Karpas-422 (cell line): Measurements from ENCODE around the gene C11orf91. TPM values are rescaled to one million over a fixed set of nuclear protein-coding genes. Genes with fewer than 3 reads are reported as not detected.
"Not testable (repeated sequence)": the region's sequence is repeated elsewhere in the genome, so short reads cannot be mapped to it uniquely, and the experiment has no call there.

ENCODE experiments used
- DNase-seq: peaks from one replicate; pipeline ENCODE4 v3.0.0-alpha.2; 2015
- H2AFZ ChIP-seq: fragments of 200-600 bp; sonication (generic); 2 replicates; pipeline ENCODE4 v1.6.1; 2014; ENCODE audit warnings: antibody characterized with exemption, low read length, mixed read lengths
- H3K27ac ChIP-seq: fragments of 200-600 bp; sonication (generic); 2 replicates; pipeline ENCODE4 v1.5.1; 2014; ENCODE audit warnings: mild to moderate bottlenecking, low read length, moderate library complexity
- H3K27me3 ChIP-seq: fragments of 200-600 bp; sonication (generic); 2 replicates; pipeline ENCODE4 v1.6.1; 2014; ENCODE audit warnings: low read length, mixed read lengths
- H3K36me3 ChIP-seq: fragments of 200-600 bp; sonication (generic); 2 replicates; pipeline ENCODE4 v1.6.1; 2014; ENCODE audit warnings: low read length, mixed read lengths; ENCODE audit not compliant: insufficient read depth
- H3K4me1 ChIP-seq: fragments of 200-600 bp; sonication (generic); 2 replicates; pipeline ENCODE4 v1.6.1; 2014; ENCODE audit warnings: mild to moderate bottlenecking, low read length, mixed read lengths
- H3K4me2 ChIP-seq: fragments of 200-600 bp; sonication (generic); 2 replicates; pipeline ENCODE4 v1.6.1; 2014; ENCODE audit warnings: low read length, low read depth, mild to moderate bottlenecking; ENCODE audit not compliant: poor library complexity, severe bottlenecking
- H3K4me3 ChIP-seq: fragments of 200-600 bp; sonication (generic); 2 replicates; pipeline ENCODE4 v1.5.1; 2014; ENCODE audit warnings: mild to moderate bottlenecking, antibody characterized with exemption, low read length, mixed read lengths
- H3K79me2 ChIP-seq: fragments of 200-600 bp; sonication (generic); 2 replicates; pipeline ENCODE4 v1.6.1; 2014; ENCODE audit warnings: mild to moderate bottlenecking, low read length, mixed read lengths
- H3K9ac ChIP-seq: fragments of 200-600 bp; sonication (generic); 2 replicates; pipeline ENCODE4 v1.6.0; 2014; ENCODE audit warnings: low read length
- H3K9me2 ChIP-seq: fragments of 200-600 bp; sonication (generic), shearing (Covaris generic); replicated peaks from 2 replicates; pipeline ENCODE4 v1.6.0; 2014; ENCODE audit warnings: mild to moderate bottlenecking, low read length, moderate library complexity; ENCODE audit not compliant: insufficient read depth
- H3K9me3 ChIP-seq: fragments of 300-700, 200-600 bp; sonication (generic); 2 replicates; pipeline ENCODE4 v1.6.1; 2014; ENCODE audit warnings: low read length, mixed read lengths
- H4K20me1 ChIP-seq: fragments of 200-600 bp; sonication (generic); 2 replicates; pipeline ENCODE4 v1.6.1; 2014; ENCODE audit warnings: mild to moderate bottlenecking, antibody characterized with exemption, low read length, low read depth; ENCODE audit not compliant: insufficient read depth
- total RNA-seq: library from RNA; depleted of rRNA; stranded (reverse); fragments of >200 nt; shearing (Covaris generic); gene quantifications from 2 replicates; pipeline ENCODE4 v1.2.3, GENCODE V29; 2014; ENCODE audit warnings: low replicate concordance

Gene C11orf91
- total RNA-seq, 1 experiment from 2014 or later, result not detected

DNA sequence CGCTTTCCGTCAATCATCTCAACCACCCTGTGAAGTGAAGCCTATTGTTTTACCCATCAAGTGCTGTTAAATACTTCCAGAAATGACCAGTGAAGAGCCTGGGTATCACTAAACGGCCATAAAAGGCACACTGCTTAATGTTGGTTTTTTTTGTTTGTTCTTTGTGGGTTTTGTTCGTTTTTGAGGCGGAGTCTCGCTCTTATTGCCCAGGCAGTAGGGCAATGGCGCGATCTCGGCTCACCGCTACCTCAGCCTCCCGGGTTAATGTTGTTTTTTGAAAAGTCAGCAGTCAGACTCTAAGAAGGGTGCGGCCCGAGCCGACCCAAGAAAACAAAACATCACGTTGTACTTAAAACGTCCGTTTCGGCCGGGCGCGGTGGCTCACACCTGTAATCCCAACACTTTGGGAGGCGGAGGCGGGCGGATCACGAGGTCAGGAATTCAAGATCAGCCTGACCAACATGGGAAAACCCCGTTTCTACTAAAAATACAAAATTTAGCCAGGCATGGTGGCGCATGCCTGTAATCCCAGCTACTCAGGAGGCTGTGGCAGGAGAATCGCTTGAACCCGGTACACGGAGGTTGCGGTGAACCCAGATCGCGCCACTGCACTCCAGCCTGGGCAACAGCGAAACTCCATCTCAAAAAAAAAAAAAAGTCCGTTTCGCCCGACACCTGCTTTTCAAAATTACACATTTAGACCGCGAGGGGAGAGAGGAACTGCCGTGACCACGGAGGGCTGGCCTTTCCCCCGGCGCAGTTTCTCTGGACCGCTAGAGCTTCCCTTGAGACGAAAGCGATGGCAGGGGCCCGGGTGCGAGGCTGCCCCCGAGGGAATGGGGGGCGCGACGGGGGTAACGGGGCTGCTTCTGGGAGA lies 34.9 kb upstream of the C11orf91 start:
- DNase-seq, result peak; percentile 64
- Histone ChIP-seq H2AFZ (peak overlapping the region; percentile 76), H4K20me1 (0 out of 2 replicates have a peak, but pooled peaks cover 9% of the 10 kb centered on the region), H3K27ac (no peak overlapping the region), H3K79me2 (no peaks in the 10 kb centered on the region), H3K27me3 (no peaks in the 10 kb centered on the region), H3K9me3 (no peaks in the 10 kb centered on the region), H3K4me3 (peak overlapping the region; percentile 75), H3K4me2 (peak overlapping the region; percentile 92), H3K9me2 (no peaks in the 10 kb centered on the region), H3K36me3 (no peaks in the 10 kb centered on the region), H3K9ac (peak overlapping the region; percentile 59), H3K4me1 (peaks cover 45% of the 10 kb centered on the region)

DNA sequence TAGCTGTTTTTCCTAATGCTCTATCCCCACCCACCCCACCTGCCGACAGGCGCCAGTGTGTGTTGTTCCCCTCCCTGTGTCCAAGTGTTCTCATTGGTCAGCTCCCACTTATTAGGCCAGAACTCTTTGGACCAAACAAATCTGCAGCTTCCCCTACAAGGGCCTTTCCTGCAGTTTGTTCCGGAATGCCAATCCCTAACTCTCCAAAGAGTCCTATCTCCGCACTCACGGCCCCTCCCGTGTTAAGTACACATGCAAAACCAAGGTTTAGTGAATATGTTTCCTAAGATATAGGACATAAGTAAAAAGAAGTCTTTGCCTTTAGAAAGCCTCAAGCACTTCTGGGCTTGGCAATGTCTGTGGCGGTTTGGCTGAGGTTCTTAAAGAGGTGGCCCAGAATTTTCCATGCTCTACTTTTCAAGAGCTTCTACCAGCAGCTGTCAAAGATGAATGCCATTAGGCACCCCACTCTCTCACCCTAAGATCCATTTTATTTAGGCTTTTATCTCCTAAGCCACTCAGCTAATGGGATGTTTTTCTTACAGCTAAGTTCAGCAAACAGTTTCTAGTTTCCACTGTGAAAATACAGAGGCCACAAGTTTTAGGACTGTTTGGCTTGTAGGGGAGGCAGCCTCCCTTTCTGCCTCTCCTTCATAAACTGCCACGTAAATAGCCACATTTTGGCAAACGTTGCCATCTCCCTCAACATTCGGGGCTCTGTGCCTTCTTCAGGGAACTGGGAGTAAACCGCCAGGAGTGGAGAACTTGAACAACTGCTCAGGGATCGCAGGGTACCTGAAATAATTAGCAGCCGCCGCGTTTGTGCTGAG lies 34.0 kb upstream of the C11orf91 start:
- Histone ChIP-seq H3K27me3 (no peaks in the 10 kb centered on the region), H3K79me2 (no peaks in the 10 kb centered on the region), H3K9me3 (no peaks in the 10 kb centered on the region), H3K4me1 (peaks cover 45% of the 10 kb centered on the region), H3K9ac (no peak overlapping the region), H3K27ac (no peak overlapping the region), H4K20me1 (0 out of 2 replicates have a peak, but pooled peaks cover 9% of the 10 kb centered on the region), H3K36me3 (no peaks in the 10 kb centered on the region), H3K4me2 (peak overlapping the region; percentile 92), H3K4me3 (peak overlapping the region; percentile 75), H3K9me2 (no peaks in the 10 kb centered on the region), H2AFZ (no peak overlapping the region)
- no peak for DNase-seq

DNA sequence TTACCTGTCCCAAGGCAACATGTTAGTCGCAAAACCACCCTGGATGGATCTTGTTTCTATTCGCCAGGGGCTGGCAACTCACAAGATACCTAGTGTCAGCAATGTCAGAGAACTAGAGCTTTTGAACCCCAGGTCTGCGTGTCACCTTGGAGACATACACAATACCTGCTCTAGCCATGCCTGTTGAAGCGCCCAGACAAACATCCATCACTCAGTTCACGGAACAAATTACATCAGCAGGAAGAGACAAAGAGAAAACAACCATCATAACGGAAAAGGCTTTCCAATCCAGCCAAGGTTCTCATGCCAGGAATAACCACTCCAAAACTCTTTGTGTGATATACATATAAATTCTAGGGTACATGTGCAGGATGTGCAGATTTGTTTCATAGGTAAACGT lies 33.4 kb upstream of the C11orf91 start:
- H3K9me2 ChIP-seq, result no peaks in the 10 kb centered on the region
- DNase-seq, result no peak
- H3K9me3 ChIP-seq, result no peaks in the 10 kb centered on the region
- no peak overlapping the region for H3K9ac ChIP-seq
- 0 out of 2 replicates have a peak, but pooled peaks cover 9% of the 10 kb centered on the region for H4K20me1 ChIP-seq
- no peak overlapping the region for H3K4me3 ChIP-seq
- H2AFZ ChIP-seq, result no peak overlapping the region
- no peaks in the 10 kb centered on the region for H3K79me2 ChIP-seq
- no peak overlapping the region for H3K27ac ChIP-seq
- peaks cover 45% of the 10 kb centered on the region for H3K4me1 ChIP-seq
- no peaks in the 10 kb centered on the region for H3K27me3 ChIP-seq
- no peak overlapping the region for H3K4me2 ChIP-seq
- no peaks in the 10 kb centered on the region for H3K36me3 ChIP-seq

DNA sequence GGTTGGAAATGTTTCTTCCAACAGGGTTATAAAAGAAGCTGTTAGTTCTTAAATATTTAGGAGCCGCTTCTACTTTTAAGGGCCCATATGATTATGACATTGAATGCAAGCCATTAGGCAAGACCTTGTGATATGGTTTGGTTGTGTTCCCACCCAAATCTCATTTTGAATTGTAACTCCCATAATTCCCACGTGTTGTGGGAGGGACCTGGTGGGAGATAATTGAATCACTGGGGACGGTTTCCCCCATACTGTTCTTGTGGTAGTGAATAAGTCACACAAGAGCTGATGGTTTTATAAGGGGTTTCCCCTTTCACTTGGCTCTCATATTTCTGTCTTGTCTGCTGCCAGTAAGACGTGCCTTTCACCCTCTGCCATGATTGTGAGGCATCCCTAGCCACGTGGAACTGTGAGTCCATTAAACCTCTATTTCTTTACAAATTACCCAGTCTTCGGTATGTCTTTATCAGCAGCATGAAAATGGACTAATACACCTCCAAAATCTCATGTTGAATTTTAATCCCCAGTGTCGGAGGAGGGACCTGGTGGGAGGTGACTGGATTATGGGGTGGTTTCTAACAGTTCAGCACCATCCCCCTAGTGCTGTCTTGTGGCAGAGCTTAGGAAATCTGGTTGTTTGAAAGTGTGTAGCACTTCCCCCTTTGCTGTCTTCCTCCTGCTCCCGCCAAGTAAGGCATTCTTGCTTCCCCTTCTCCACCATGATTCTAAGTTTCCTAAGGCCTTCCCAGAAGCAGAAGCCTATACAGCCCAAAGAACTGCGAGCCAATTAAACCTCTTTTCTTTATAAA lies 31.3 kb upstream of the C11orf91 start:
- Histone ChIP-seq H3K36me3 (no peaks in the 10 kb centered on the region), H2AFZ (no peak overlapping the region), H3K27ac (no peak overlapping the region), H3K9ac (no peak overlapping the region), H3K4me1 (peaks cover 45% of the 10 kb centered on the region), H3K4me2 (peak overlapping the region; percentile 32), H3K9me2 (no peaks in the 10 kb centered on the region), H3K27me3 (no peaks in the 10 kb centered on the region), H3K79me2 (no peaks in the 10 kb centered on the region), H3K9me3 (no peaks in the 10 kb centered on the region), H3K4me3 (0 out of 2 replicates have a peak overlapping the region, but pooled peaks have one; percentile 16), H4K20me1 (0 out of 2 replicates have a peak, but pooled peaks cover 9% of the 10 kb centered on the region)
- DNase-seq, result no peak

DNA sequence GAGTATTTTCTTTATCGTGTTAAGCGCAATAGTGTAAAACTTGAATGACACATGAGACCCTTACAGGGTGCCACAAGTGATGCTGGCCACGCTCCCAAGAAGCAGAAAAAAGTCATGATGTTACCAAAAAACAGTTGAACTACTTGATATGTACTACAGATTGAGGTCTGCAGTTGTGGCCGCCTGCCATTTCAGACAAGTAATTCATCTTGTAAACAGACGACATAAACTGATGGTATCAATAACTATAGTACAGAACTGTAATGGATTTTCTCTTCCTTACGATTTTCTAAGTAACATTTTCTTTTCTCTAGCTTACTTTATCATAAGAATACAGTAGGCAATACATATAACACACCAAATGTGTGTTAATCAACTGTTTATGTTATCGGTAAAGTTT lies 30.1 kb upstream of the C11orf91 start:
- Histone ChIP-seq H3K4me1 (peaks cover 36% of the 10 kb centered on the region), H3K4me2 (no peak overlapping the region), H3K9ac (no peak overlapping the region), H2AFZ (no peak overlapping the region), H3K27me3 (no peaks in the 10 kb centered on the region), H3K9me3 (no peaks in the 10 kb centered on the region), H4K20me1 (0 out of 2 replicates have a peak, but pooled peaks cover 9% of the 10 kb centered on the region), H3K79me2 (no peaks in the 10 kb centered on the region), H3K9me2 (no peaks in the 10 kb centered on the region), H3K27ac (no peak overlapping the region), H3K36me3 (no peaks in the 10 kb centered on the region), H3K4me3 (no peak overlapping the region)
- no peak for DNase-seq

DNA sequence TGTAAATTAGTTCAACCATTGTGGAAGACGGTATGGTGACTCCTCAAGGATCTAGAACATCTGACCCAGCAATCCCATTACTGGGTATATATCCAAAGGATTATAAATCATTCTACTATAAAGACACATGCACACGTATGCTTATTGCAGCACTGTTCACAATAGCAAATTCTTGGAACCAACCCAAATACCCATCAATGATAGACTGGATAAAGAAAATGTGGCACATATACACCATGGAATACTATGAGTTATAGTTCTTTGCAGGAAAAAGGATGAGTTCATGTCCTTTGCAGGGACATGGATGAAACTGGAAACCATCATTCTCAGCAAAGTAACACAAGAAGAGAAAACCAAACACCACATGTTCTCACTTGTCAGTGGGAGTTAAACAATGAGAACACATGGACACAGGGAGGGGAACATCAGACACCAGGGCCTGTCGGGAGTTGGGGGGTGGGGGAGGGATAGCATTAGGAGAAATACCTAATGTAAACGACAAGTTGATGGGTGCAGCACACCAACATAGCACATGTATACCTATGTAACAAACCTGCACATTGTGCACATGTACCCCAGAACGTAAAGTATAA lies 28.5 kb upstream of the C11orf91 start:
- not testable (repeated sequence) for H3K79me2 ChIP-seq, H3K27me3 ChIP-seq, H3K4me2 ChIP-seq, H3K9me3 ChIP-seq, H2AFZ ChIP-seq, DNase-seq, H4K20me1 ChIP-seq, H3K4me3 ChIP-seq, H3K9ac ChIP-seq, H3K9me2 ChIP-seq, H3K36me3 ChIP-seq, H3K27ac ChIP-seq
- H3K4me1 ChIP-seq, result peaks cover 27% of the 10 kb centered on the region

DNA sequence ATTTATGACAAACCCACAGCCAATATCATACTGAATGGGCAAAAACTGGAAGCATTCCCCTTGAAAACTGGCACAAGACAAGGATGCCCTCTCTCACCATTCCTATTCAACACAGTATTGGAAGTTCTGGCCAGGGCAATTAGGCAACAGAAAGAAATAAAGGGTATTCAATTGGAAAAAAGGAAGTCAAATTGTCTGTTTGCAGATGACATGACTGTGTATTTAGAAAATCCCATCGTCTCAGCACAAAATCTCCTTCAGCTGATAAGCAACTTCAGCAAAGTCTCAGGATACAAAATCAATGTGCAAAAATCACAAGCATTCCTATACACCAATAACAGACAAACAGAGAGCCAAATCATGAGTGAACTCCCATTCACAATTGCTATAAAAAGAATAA lies 26.9 kb upstream of the C11orf91 start:
- H4K20me1 ChIP-seq, H3K36me3 ChIP-seq, H3K27ac ChIP-seq, H3K4me3 ChIP-seq, H2AFZ ChIP-seq, DNase-seq, H3K9me3 ChIP-seq, H3K79me2 ChIP-seq, H3K27me3 ChIP-seq, H3K9me2 ChIP-seq, H3K9ac ChIP-seq, H3K4me2 ChIP-seq: not testable (repeated sequence)
- peaks cover 13% of the 10 kb centered on the region for H3K4me1 ChIP-seq
